Measurements from ENCODE around the gene PFAS. TPM values are rescaled to one million over a fixed set of nuclear protein-coding genes. Genes with fewer than 3 reads are reported as not detected.

The PFAS gene
- total RNA-seq, 1 experiment from 2014 or later, result 228 TPM

GRCh38 chr17:8311131-8311790 is 62.2 kb downstream of the PFAS start:
- H3K79me2 ChIP-seq (ENCODE audit: insufficient read depth, low read length), result no peaks in the 10 kb centered on the region
- no peak overlapping the region for H2AK5ac ChIP-seq (ENCODE audit: insufficient read length, low read length)
- no peak overlapping the region for H3K14ac ChIP-seq (ENCODE audit: insufficient read depth, low read length)
- H2BK5ac ChIP-seq (ENCODE audit: insufficient read length, low read length), result no peak overlapping the region
- H3T11ph ChIP-seq (ENCODE audit: low read length), result no peak overlapping the region
- TF ChIP-seq, protein P1, sequence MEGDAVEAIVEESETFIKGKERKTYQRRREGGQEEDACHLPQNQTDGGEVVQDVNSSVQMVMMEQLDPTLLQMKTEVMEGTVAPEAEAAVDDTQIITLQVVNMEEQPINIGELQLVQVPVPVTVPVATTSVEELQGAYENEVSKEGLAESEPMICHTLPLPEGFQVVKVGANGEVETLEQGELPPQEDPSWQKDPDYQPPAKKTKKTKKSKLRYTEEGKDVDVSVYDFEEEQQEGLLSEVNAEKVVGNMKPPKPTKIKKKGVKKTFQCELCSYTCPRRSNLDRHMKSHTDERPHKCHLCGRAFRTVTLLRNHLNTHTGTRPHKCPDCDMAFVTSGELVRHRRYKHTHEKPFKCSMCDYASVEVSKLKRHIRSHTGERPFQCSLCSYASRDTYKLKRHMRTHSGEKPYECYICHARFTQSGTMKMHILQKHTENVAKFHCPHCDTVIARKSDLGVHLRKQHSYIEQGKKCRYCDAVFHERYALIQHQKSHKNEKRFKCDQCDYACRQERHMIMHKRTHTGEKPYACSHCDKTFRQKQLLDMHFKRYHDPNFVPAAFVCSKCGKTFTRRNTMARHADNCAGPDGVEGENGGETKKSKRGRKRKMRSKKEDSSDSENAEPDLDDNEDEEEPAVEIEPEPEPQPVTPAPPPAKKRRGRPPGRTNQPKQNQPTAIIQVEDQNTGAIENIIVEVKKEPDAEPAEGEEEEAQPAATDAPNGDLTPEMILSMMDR (conservative IDR thresholded peaks at IDR 0.05), result no peak
- H2AFZ ChIP-seq (ENCODE audit: low read length), result no peak overlapping the region
- H3K9ac ChIP-seq (ENCODE audit: extremely low read depth, insufficient read length, low read length), result no peak overlapping the region
- Mint-ChIP-seq H3K4me3 (no peak overlapping the region), H3K36me3 (ENCODE audit: insufficient read depth in 1 of 3, low read depth in 3 of 3) (no peaks in the 10 kb centered on the region), H3K27me3 (ENCODE audit: low read depth) (peaks cover 30% of the 10 kb centered on the region), H3K27ac (peak overlapping the region in 1 of 3 experiments; percentile 29; a peak in 1 of 7 replicates), H3K9me3 (no peaks in the 10 kb centered on the region; a peak in 2 of 5 replicates), H3K4me1 (peaks cover 27 to 42% of the 10 kb centered on the region in 2 experiments)
- H2BK12ac ChIP-seq (ENCODE audit: insufficient read length, low read depth, low read length), result no peak overlapping the region
- H3K9me3 ChIP-seq (ENCODE audit: control insufficient read depth, low read depth, low read length), result no peaks in the 10 kb centered on the region
- no peaks in the 10 kb centered on the region for H4K20me1 ChIP-seq (ENCODE audit: control insufficient read depth, insufficient read depth, insufficient read length)
- no peaks in the 10 kb centered on the region for H3K4me1 ChIP-seq (ENCODE audit: insufficient read depth, low read length)
- no peak overlapping the region for H3K27ac ChIP-seq (ENCODE audit: insufficient read length, low read depth, low read length)
- peaks cover 14% of the 10 kb centered on the region for H3K23me2 ChIP-seq (ENCODE audit: insufficient read length, low read depth, low read length, poor library complexity, severe bottlenecking)
- H3K4ac ChIP-seq (ENCODE audit: low read depth, low read length), result no peak overlapping the region
- no peak overlapping the region for H2BK20ac ChIP-seq (ENCODE audit: low read depth, low read length, poor library complexity, severe bottlenecking)
- H4K8ac ChIP-seq (replicated peaks; ENCODE audit: insufficient read length, low read depth, low read length), result no peak overlapping the region
- H3K56ac ChIP-seq (ENCODE audit: insufficient read length, low read depth, low read length), result no peak overlapping the region
- 100% methylated on average over 1 of the region's 25 CpGs for WGBS (ENCODE audit: extremely low coverage, insufficient read length, low lambda C conversion rate)
- H4K91ac ChIP-seq (ENCODE audit: insufficient read length, low read depth, low read length), result no peak overlapping the region
- no peak for DNase-seq
- H2BK120ac ChIP-seq (ENCODE audit: low read depth, low read length, poor library complexity, severe bottlenecking), result no peak overlapping the region
- no peak overlapping the region for H3K18ac ChIP-seq (ENCODE audit: insufficient read length, low read depth, low read length)
- H3K4me2 ChIP-seq (ENCODE audit: insufficient read depth, insufficient read length, low read length), result no peak overlapping the region
- H2BK15ac ChIP-seq (ENCODE audit: low read depth, low read length), result no peak overlapping the region
- no peaks in the 10 kb centered on the region; the same call in 1 of the 2 replicates for H3K27me3 ChIP-seq (ENCODE audit: insufficient read depth, low read length)
- H3K23ac ChIP-seq (ENCODE audit: insufficient read length, low read depth, low read length), result no peak overlapping the region
- no peaks in the 10 kb centered on the region for H3K79me1 ChIP-seq (ENCODE audit: insufficient read depth, low read depth, low read length, poor library complexity, severe bottlenecking)
- no peak overlapping the region for H4K5ac ChIP-seq (ENCODE audit: insufficient read length, low read depth, low read length)

All from H9 (cell line).